Urinary bladder (tissue), 4 donors: ENCODE results near the gene SUMO4. TPM values are rescaled to one million over a fixed set of nuclear protein-coding genes. Genes with fewer than 3 reads are reported as not detected.

Experiments used
- DNase-seq: peaks from one replicate; pipeline ENCODE4 v3.0.0-alpha.2; 2015; ENCODE audit errors: extremely low spot score
- H3K27ac ChIP-seq: one replicate; pipeline ENCODE4 v1.5.1; 2013; ENCODE audit warnings: low read depth, mild to moderate bottlenecking, moderate library complexity
- H3K36me3 ChIP-seq: one replicate; pipeline ENCODE4 v1.6.1; 2013; ENCODE audit warnings: mild to moderate bottlenecking, moderate library complexity; ENCODE audit not compliant: insufficient read depth
- H3K4me1 ChIP-seq: one replicate; pipeline ENCODE4 v1.6.1; 2013; ENCODE audit warnings: mild to moderate bottlenecking, moderate library complexity; ENCODE audit not compliant: insufficient read depth
- H3K4me3 ChIP-seq: one replicate; pipeline ENCODE4 v1.5.1; 2013; ENCODE audit warnings: low read depth, low read length
- WGBS: extraction: QIAGEN DNeasy Blood & Tissue Kit; methylation state at CpG from one replicate; pipeline ENCODE4 v1.1.7; 2013; 5-methylcytosine and 5-hydroxymethylcytosine counted together
- polyA plus RNA-seq: library from polyadenylated mRNA; stranded (reverse); fragments of 200-250 nt; gene quantifications from one replicate; pipeline ENCODE4 v1.2.3, GENCODE V29; 2013
- total RNA-seq: library from RNA; depleted of rRNA; stranded (reverse); fragments of >200 nt; gene quantifications from one replicate; pipeline ENCODE4 v1.2.3, GENCODE V29; 2014
- donor health status: healthy with polysubstance abuse.
- donor health status: healthy.

The SUMO4 gene
- total and polyA plus RNA-seq, 2 donors = 14.6 TPM; not detected in 1

- H3K4me1 ChIP-seq = no peaks in the 10 kb centered on the region
- no peak overlapping the region for H3K27ac ChIP-seq
- WGBS = over 99% methylated on average over 3 of the region's 3 CpGs
- no peak for DNase-seq
- H3K4me3 ChIP-seq = no peak overlapping the region
- H3K36me3 ChIP-seq = peaks cover 5% of the 10 kb centered on the region
These were observed 3.5 kb downstream of the SUMO4 start for GRCh38 chr6:149403534-149403933.

GRCh38 chr6:149405823-149406765 is 6.0 kb downstream of the SUMO4 start:
- Histone ChIP-seq H3K36me3 (peaks cover 3% of the 10 kb centered on the region), H3K4me3 (no peak overlapping the region), H3K27ac (no peak overlapping the region), H3K4me1 (no peaks in the 10 kb centered on the region)
- 81% methylated on average over 5 of the region's 5 CpGs for WGBS
- DNase-seq = no peak

GRCh38 chr6:149409617-149410016 is 9.6 kb downstream of the SUMO4 start:
- Histone ChIP-seq H3K4me1 (no peaks in the 10 kb centered on the region), H3K4me3 (no peak overlapping the region), H3K27ac (no peak overlapping the region), H3K36me3 (peaks cover 3% of the 10 kb centered on the region)
- DNase-seq = no peak
- WGBS = 95% methylated on average over 3 of the region's 3 CpGs

GRCh38 chr6:149410557-149410956 is 10.5 kb downstream of the SUMO4 start:
- no peak for DNase-seq
- no peak overlapping the region for H3K27ac ChIP-seq
- H3K36me3 ChIP-seq = peaks cover 3% of the 10 kb centered on the region
- H3K4me3 ChIP-seq = no peak overlapping the region
- no peaks in the 10 kb centered on the region for H3K4me1 ChIP-seq

- H3K36me3 ChIP-seq = peaks cover 3% of the 10 kb centered on the region
- H3K4me3 ChIP-seq = no peak overlapping the region
- WGBS = 91% methylated on average over 4 of the region's 4 CpGs
- no peak overlapping the region for H3K27ac ChIP-seq
- no peaks in the 10 kb centered on the region for H3K4me1 ChIP-seq
- no peak for DNase-seq
These were observed 13.9 kb downstream of the SUMO4 start for GRCh38 chr6:149414009-149414408.

GRCh38 chr6:149414821-149415220 is 14.8 kb downstream of the SUMO4 start:
- Histone ChIP-seq H3K27ac (no peak overlapping the region), H3K4me3 (no peak overlapping the region), H3K36me3 (no peaks in the 10 kb centered on the region), H3K4me1 (no peaks in the 10 kb centered on the region)
- WGBS = 94% methylated on average over 4 of the region's 4 CpGs
- DNase-seq = no peak

- WGBS = 89% methylated on average over 13 of the region's 13 CpGs
- no peaks in the 10 kb centered on the region for H3K36me3 ChIP-seq
- H3K4me3 ChIP-seq = no peak overlapping the region
- DNase-seq = no peak
- H3K4me1 ChIP-seq = no peaks in the 10 kb centered on the region
- no peak overlapping the region for H3K27ac ChIP-seq
These were observed 19.8 kb downstream of the SUMO4 start for GRCh38 chr6:149419696-149420404.

DNA sequence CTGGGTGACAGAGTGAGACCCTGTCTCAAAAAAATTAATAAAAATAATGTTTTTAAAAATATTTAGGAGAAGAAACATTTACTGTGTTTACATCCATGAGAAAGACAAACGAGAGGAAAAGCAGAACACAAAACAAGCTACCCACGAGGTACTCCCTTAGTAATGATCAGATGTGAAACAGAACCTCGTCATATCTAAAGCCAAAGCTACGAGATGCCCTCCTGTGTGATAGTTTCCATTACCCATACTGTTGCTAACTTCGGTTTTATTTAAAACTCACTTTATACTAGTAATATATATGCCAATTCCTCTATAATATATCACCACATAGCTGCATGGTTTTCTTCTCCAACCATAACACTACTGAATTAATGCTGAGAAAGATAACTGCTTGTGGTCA is 21.1 kb downstream of the SUMO4 start:
- no peak overlapping the region for H3K27ac ChIP-seq
- DNase-seq = no peak
- no peaks in the 10 kb centered on the region for H3K4me1 ChIP-seq
- no peaks in the 10 kb centered on the region for H3K36me3 ChIP-seq
- no peak overlapping the region for H3K4me3 ChIP-seq
- 73% methylated on average over 5 of the region's 5 CpGs for WGBS

DNA sequence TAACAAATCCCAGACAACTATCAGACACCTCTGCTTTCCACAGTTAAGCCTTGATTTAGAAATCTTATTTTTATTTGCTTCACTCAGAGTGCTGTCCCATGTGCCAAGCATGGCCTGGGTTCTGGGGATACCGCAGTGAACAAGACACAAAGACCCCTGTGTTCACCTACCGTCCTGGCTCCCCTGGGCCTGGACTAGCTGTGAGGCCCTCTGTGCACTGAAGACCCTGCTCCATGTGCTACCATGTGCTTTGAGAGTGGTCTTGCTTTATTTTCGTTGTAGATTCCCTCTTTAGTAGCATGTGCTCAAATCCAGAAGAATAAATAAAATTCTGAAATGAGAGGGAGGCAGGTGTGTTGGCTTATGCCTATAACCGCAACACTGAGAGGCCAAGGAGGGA is 22.5 kb downstream of the SUMO4 start:
- DNase-seq = no peak
- Histone ChIP-seq H3K4me1 (no peaks in the 10 kb centered on the region), H3K27ac (no peak overlapping the region), H3K36me3 (no peaks in the 10 kb centered on the region), H3K4me3 (no peak overlapping the region)
- 93% methylated on average over 4 of the region's 4 CpGs for WGBS

DNA sequence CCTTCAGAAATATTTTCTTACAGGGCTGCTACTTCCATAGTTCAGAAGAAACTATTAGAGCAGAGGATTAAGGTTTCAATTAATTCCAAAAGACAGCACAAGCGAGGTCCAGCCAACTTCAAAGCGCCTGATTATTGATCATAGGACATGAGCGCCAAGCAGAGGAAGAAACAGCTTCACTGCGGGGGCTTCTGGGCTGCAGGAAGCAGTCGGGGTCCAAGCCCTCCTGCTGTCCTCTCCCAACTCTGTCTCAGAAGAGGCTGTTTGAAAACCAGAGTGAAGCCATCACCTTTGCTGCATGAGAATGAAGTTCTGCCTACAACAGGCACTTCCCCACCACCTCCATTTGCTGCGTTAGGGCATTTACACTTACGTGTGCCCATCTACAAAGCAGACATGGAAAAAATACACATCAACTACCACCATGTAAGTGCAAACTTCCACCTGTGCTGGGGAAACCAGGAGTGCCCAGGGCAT is 23.9 kb downstream of the SUMO4 start:
- WGBS = 63% methylated on average over 7 of the region's 7 CpGs
- H3K4me3 ChIP-seq = no peak overlapping the region
- DNase-seq = no peak
- no peak overlapping the region for H3K27ac ChIP-seq
- H3K4me1 ChIP-seq = no peaks in the 10 kb centered on the region
- H3K36me3 ChIP-seq = no peaks in the 10 kb centered on the region

- H3K36me3 ChIP-seq = no peaks in the 10 kb centered on the region
- no peak overlapping the region for H3K27ac ChIP-seq
- no peak overlapping the region for H3K4me3 ChIP-seq
- no peaks in the 10 kb centered on the region for H3K4me1 ChIP-seq
- no peak for DNase-seq
- 95% methylated on average over 8 of the region's 8 CpGs for WGBS
These were observed 25.2 kb downstream of the SUMO4 start for GRCh38 chr6:149425224-149425623.

DNA sequence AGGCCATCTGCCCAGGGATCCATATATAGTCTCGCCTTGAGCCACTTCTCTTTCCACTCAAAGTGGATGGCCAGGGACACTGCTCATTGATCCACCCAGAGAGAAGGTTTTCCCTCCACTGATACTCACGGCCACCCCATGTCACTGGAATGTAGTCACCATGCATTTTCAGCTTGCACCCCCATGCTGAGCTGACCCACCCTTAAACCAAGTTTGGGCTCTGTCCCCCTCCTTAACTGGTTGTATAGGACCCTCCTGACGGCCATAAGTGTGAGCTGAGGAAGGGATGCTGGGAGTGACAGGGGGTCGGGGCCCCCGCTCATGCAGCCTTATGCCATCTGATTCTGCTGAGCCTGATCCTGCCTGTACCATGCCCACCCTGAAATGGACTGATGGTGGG is 25.7 kb downstream of the SUMO4 start:
- no peak overlapping the region for H3K4me3 ChIP-seq
- H3K27ac ChIP-seq = no peak overlapping the region
- H3K4me1 ChIP-seq = no peaks in the 10 kb centered on the region
- no peak for DNase-seq
- 97% methylated on average over 5 of the region's 5 CpGs for WGBS
- no peaks in the 10 kb centered on the region for H3K36me3 ChIP-seq

GRCh38 chr6:149428606-149429005 is 28.5 kb downstream of the SUMO4 start:
- 94% methylated on average over 4 of the region's 4 CpGs for WGBS
- H3K27ac ChIP-seq = no peak overlapping the region
- no peaks in the 10 kb centered on the region for H3K36me3 ChIP-seq
- DNase-seq = no peak
- H3K4me3 ChIP-seq = no peak overlapping the region
- no peaks in the 10 kb centered on the region for H3K4me1 ChIP-seq
